ENCODE results near the gene LIN7B. TPM values are rescaled to one million over a fixed set of nuclear protein-coding genes. Genes with fewer than 3 reads are reported as not detected.
A peak's percentile ranks its signal among the peaks of the same experiment; 100 is the strongest.

Gene LIN7B
- total and polyA plus RNA-seq, 4 donors: 7.6 to 24.1 (median 9.1) TPM

DNA sequence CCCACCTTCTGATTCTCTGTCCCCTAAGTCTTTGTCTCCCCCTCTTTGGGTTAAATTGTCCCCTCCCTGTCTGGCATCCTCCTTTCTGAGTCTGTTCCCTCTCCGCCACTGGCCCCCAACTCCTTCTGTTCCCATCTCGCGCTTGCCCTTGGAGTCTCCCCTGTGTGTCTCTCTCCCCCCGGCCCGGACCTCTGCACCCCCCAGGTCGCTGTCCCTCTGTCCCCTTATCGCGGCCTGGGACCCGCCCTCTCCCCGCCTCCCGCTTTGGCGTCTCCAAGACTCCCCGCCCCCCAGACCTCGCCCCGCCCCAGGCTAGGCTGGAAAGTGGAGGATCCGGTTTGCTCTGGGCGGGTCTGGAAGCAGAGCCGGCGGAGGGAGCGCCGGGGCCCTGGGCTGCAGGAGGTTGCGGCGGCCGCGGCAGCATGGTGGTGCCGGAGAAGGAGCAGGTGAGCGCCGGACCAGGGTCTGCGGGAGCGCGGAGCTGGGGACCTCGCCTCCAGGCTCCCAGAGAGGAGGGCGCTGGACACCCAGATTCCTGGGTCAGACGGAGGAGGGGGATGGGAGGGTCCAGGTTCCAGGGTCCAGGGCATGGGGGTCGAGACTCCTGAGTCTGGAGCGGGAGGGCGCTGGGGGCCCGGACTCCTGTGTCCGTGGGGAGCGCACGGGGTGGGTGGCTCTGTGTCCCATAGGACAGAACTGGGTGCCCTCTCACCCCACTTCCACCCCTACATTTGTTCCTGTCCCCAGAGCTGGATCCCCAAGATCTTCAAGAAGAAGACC is 43.5 kb downstream of the LIN7B start, which contains the start of gene TRPM4:
Gene TRPM4, plus strand, starts transcription at position 348 of the 780 bp plus-strand sequence. Its CDS starts 75 bp downstream, at position 423.
- intact Hi-C loops (cut with DNase I): no loop called here

DNA sequence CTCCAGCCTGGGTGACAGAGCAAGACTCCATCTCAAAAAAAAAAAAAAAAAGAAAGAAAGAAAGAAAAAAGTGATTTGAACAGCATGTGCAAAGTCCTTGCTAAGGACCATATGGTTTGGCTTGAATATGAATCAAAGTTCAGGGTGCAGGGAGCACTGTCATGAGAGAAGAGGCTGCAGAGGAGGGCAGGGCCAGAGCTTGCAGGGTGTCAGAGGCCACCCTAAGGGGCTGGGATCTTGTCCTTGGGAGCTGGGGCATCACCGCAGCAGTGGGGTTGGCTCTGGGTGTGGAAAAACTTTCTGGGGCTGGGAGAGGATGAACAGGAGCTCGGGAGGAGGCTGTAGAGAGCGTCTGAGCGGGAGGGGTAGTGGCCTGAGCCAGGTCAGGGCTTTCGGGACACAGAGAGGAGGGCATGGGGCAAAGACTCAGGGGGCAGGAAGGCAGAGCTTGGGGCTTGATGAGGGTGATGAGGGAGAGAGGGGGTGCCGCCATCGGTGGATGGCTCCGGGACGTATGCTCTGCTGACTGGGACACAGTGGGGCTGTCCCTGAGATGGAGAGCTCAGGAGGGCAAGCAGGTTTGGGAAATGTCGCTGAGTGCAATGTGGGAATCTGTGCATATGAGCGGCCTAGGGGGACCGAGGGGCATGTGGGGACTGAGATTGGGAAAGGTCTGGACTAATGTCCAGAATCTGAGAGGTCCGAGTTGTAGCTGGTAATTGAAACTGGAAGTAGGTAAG is 46.5 kb downstream of the LIN7B start:
- Histone ChIP-seq H3K4me3 (ENCODE audit: low read length in 2 of 2) (no peak overlapping the region), H3K27me3 (ENCODE audit: control insufficient read depth in 1 of 2, insufficient read depth in 2 of 2, low read length in 1 of 2) (no peaks in the 10 kb centered on the region), H3K27ac (ENCODE audit: low read depth in 1 of 2, low read length in 2 of 2) (no peak overlapping the region), H3K36me3 (ENCODE audit: control insufficient read depth in 1 of 2, insufficient read depth in 2 of 2, low read length in 1 of 2) (no peaks in the 10 kb centered on the region), H3K9me3 (ENCODE audit: control insufficient read depth, low read length) (no peaks in the 10 kb centered on the region), H3K4me1 (ENCODE audit: control insufficient read depth in 1 of 2, insufficient read depth in 2 of 2, low read length in 2 of 2) (no peaks in the 10 kb centered on the region)
- no peak for ATAC-seq (ENCODE audit: low FRiP score)
- intact Hi-C loops (cut with DNase I): loop anchor here in 1 of 2 donors (5.0 kb wide), 1 partner anchor 37 kb away; no protein-coding TSS in a partner anchor
- DNase-seq: peak; percentile 26 to 51
- WGBS, 2 donors: 90% methylated on average over 13 of the region's 13 CpGs

More for the DNA sequence above, 43.5 kb downstream of the LIN7B start, which contains the start of gene TRPM4:
- peak within 1 kb of the TSS; percentile 54 to 88 for H3K4me3 ChIP-seq (ENCODE audit: low read length in 2 of 2)
- no peaks in the 10 kb centered on the region for H3K36me3 ChIP-seq (ENCODE audit: control insufficient read depth in 1 of 2, insufficient read depth in 2 of 2, low read length in 1 of 2)
- no peaks in the 10 kb centered on the region for H3K4me1 ChIP-seq (ENCODE audit: control insufficient read depth in 1 of 2, insufficient read depth in 2 of 2, low read length in 2 of 2)
- no peaks in the 10 kb centered on the region for H3K27me3 ChIP-seq (ENCODE audit: control insufficient read depth in 1 of 2, insufficient read depth in 2 of 2, low read length in 1 of 2)
- WGBS, 2 donors: 1 to 2% methylated on average over 40 to 41 of the region's 41 CpGs
- no peaks in the 10 kb centered on the region for H3K9me3 ChIP-seq (ENCODE audit: control insufficient read depth, low read length)
- peak within 1 kb of the TSS in 1 of 2 donors; percentile 61 for H3K27ac ChIP-seq (ENCODE audit: low read depth in 1 of 2, low read length in 2 of 2)
- peak; percentile 95 to 98 for DNase-seq
- ATAC-seq (ENCODE audit: low FRiP score): peak; percentile 93

DNA sequence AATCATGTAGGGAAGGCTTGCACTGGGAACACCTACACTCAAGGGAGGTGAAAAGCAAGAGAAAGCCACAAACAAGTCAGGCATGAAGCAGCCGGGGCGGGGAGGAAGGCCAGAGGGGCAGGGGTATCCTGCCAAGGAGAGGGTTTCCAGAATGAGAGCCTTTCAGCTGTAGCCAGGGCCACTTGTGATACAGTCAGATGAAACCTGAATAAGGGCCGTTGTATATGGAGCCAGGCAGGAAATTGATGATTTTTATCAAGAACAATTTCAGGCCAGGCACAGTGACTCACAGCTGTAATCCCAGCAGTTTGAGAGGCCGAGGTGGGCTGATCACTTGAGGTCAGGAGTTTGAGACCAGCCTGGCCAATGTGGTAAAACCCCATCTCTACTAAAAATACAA is 47.8 kb downstream of the LIN7B start:
- Histone ChIP-seq H3K4me3 (ENCODE audit: low read length in 2 of 2) (no peak overlapping the region), H3K9me3 (ENCODE audit: control insufficient read depth, low read length) (no peaks in the 10 kb centered on the region), H3K27ac (ENCODE audit: low read depth in 1 of 2, low read length in 2 of 2) (no peak overlapping the region), H3K27me3 (ENCODE audit: control insufficient read depth in 1 of 2, insufficient read depth in 2 of 2, low read length in 1 of 2) (no peaks in the 10 kb centered on the region), H3K4me1 (ENCODE audit: control insufficient read depth in 1 of 2, insufficient read depth in 2 of 2, low read length in 2 of 2) (peaks cover 0 to 3% of the 10 kb centered on the region in 2 donors), H3K36me3 (ENCODE audit: control insufficient read depth in 1 of 2, insufficient read depth in 2 of 2, low read length in 1 of 2) (no peaks in the 10 kb centered on the region)
- DNase-seq (peak; percentile 9 to 36), ATAC-seq (ENCODE audit: low FRiP score) (no peak)
- 63 to 79% methylated on average over 4 of the region's 4 CpGs for WGBS, 2 donors
- intact Hi-C loops (cut with DNase I): loop anchor here in 1 of 2 donors (5.0 kb wide), 1 partner anchor 35 kb away; no protein-coding TSS in a partner anchor

DNA sequence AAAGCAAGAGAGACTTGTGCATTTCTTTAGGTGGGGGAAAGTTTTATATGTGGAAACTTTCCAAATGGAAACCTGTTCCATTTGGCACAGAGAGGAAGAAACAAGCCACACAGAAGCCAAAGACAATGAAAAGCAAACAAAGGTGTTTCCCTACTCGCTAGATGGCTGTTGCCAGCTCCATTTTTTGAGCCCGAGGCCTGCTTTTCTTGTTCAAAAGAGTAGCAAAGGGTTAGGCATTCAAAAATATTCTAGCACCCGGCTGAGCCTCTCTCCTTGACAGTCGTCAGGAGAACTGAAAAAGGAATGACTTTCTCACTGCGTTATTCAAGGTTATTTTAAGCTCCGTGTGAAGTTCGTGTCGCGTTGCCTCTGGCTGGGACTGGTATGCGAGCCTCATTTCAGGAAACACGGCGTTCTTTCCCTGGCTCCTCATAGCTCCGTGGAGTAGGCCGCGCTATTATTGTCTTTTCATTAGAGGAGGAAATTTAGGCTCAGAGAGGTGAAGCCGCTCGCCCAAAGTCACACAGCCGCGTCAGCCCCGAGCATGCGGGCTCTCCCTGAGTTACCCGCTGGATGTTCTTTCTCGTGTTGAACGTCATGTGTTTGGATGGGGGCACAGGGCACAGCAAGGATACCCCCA is 51.1 kb downstream of the LIN7B start:
- no peaks in the 10 kb centered on the region for H3K36me3 ChIP-seq (ENCODE audit: control insufficient read depth in 1 of 2, insufficient read depth in 2 of 2, low read length in 1 of 2)
- H3K9me3 ChIP-seq (ENCODE audit: control insufficient read depth, low read length): no peaks in the 10 kb centered on the region
- H3K27ac ChIP-seq (ENCODE audit: low read depth in 1 of 2, low read length in 2 of 2): peak overlapping the region; percentile 81 to 91
- H3K4me1 ChIP-seq (ENCODE audit: control insufficient read depth in 1 of 2, insufficient read depth in 2 of 2, low read length in 2 of 2): peaks cover 0 to 3% of the 10 kb centered on the region in 2 donors
- peak; percentile 78 for ATAC-seq (ENCODE audit: low FRiP score)
- no peaks in the 10 kb centered on the region for H3K27me3 ChIP-seq (ENCODE audit: control insufficient read depth in 1 of 2, insufficient read depth in 2 of 2, low read length in 1 of 2)
- 7 to 8% methylated on average over 24 of the region's 24 CpGs for whole genome bisulfite sequencing, 2 donors
- peak; percentile 57 to 77 for DNase-seq
- intact Hi-C loops (cut with DNase I): no loop called here
- no peak overlapping the region for H3K4me3 ChIP-seq (ENCODE audit: low read length in 2 of 2)

DNA sequence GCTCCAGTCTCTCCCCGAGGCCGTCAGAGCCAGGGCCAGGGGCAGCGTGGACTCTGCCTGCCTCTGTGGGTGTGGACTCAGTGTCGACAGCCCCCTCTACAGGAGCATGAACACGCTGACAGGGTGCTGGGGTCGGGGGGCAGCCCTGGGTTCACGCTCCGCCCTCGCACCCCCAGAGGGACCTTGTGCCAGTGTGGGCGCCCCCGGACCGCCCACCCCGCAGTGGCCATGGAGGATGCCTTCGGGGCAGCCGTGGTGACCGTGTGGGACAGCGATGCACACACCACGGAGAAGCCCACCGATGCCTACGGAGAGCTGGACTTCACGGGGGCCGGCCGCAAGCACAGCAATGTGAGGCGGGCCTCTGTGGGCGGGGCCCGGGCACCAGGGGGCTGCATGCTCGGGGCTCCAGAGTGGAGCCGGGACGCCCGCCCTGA is 51.7 kb downstream of the LIN7B start:
- intact Hi-C loops (cut with DNase I): no loop called here
- DNase-seq (peak in 1 of 2 donors; percentile 43), ATAC-seq (ENCODE audit: low FRiP score) (peak; percentile 49)
- no peaks in the 10 kb centered on the region for H3K36me3 ChIP-seq (ENCODE audit: control insufficient read depth in 1 of 2, insufficient read depth in 2 of 2, low read length in 1 of 2)
- H3K4me3 ChIP-seq (ENCODE audit: low read length in 2 of 2): no peak overlapping the region
- WGBS, 2 donors: 16 to 35% methylated on average over 20 to 30 of the region's 30 CpGs
- peaks cover 0 to 3% of the 10 kb centered on the region in 2 donors for H3K4me1 ChIP-seq (ENCODE audit: control insufficient read depth in 1 of 2, insufficient read depth in 2 of 2, low read length in 2 of 2)
- no peaks in the 10 kb centered on the region for H3K9me3 ChIP-seq (ENCODE audit: control insufficient read depth, low read length)
- peak overlapping the region; percentile 30 to 81 for H3K27ac ChIP-seq (ENCODE audit: low read depth in 1 of 2, low read length in 2 of 2)
- no peaks in the 10 kb centered on the region for H3K27me3 ChIP-seq (ENCODE audit: control insufficient read depth in 1 of 2, insufficient read depth in 2 of 2, low read length in 1 of 2)

DNA sequence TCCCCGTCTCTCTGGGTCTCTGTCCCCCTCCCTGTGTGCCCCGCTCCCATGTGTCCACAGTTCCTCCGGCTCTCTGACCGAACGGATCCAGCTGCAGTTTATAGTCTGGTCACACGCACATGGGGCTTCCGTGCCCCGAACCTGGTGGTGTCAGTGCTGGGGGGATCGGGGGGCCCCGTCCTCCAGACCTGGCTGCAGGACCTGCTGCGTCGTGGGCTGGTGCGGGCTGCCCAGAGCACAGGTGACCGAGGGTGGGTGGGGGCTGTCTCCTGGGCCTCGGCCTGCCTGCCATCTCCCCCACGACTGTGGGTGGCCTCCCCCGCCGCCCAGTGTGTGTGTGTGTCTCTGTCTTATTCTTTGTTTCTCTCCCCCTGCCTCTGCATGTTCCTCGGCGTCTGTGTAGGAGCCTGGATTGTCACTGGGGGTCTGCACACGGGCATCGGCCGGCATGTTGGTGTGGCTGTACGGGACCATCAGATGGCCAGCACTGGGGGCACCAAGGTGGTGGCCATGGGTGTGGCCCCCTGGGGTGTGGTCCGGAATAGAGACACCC is 53.8 kb downstream of the LIN7B start:
- H3K36me3 ChIP-seq (ENCODE audit: control insufficient read depth in 1 of 2, insufficient read depth in 2 of 2, low read length in 1 of 2): peaks cover 0 to 4% of the 10 kb centered on the region in 2 donors
- peaks cover 0 to 3% of the 10 kb centered on the region in 2 donors for H3K4me1 ChIP-seq (ENCODE audit: control insufficient read depth in 1 of 2, insufficient read depth in 2 of 2, low read length in 2 of 2)
- 83 to 85% methylated on average over 24 to 25 of the region's 25 CpGs for WGBS, 2 donors
- no peak overlapping the region for H3K27ac ChIP-seq (ENCODE audit: low read depth in 1 of 2, low read length in 2 of 2)
- H3K9me3 ChIP-seq (ENCODE audit: control insufficient read depth, low read length): no peaks in the 10 kb centered on the region
- intact Hi-C loops (cut with DNase I): no loop called here
- no peaks in the 10 kb centered on the region for H3K27me3 ChIP-seq (ENCODE audit: control insufficient read depth in 1 of 2, insufficient read depth in 2 of 2, low read length in 1 of 2)
- no peak for ATAC-seq (ENCODE audit: low FRiP score)
- no peak overlapping the region for H3K4me3 ChIP-seq (ENCODE audit: low read length in 2 of 2)
- peak in 1 of 2 donors; percentile 30 for DNase-seq

All from aorta (tissue), 5 donors.